H7 (cell line): ENCODE results near the gene PDE4C. TPM values are rescaled to one million over a fixed set of nuclear protein-coding genes. Genes with fewer than 3 reads are reported as not detected.
A peak's percentile ranks its signal among the peaks of the same experiment; 100 is the strongest.
"Not testable (repeated sequence)": the region's sequence is repeated elsewhere in the genome, so short reads cannot be mapped to it uniquely, and the experiment has no call there.

Experiments used
- DNase-seq: peaks from one replicate; pipeline ENCODE4 v3.0.0; 2012
- H3K27me3 ChIP-seq: 2 replicates; pipeline ENCODE4 v1.6.0; 2011; ENCODE audit warnings: mild to moderate bottlenecking, low read length; ENCODE audit not compliant: control insufficient read depth, insufficient read depth
- H3K36me3 ChIP-seq: replicated peaks from 2 replicates; pipeline ENCODE4 v1.5.1; 2011; ENCODE audit warnings: low read length; ENCODE audit not compliant: control insufficient read depth, insufficient read depth
- H3K4me3 ChIP-seq: 2 replicates; pipeline ENCODE4 v1.5.1; 2011; ENCODE audit warnings: low read depth, mild to moderate bottlenecking, control low read depth, low read length, moderate library complexity; ENCODE audit not compliant: insufficient read depth
- total RNA-seq: library from RNA; depleted of rRNA; stranded (reverse); fragments of >200 nt; shearing (Covaris generic); gene quantifications from 2 replicates; pipeline ENCODE4 v1.2.3, GENCODE V29; 2014

The PDE4C gene
- total RNA-seq, 1 experiment from 2014 or later, result 0.52 TPM

DNA sequence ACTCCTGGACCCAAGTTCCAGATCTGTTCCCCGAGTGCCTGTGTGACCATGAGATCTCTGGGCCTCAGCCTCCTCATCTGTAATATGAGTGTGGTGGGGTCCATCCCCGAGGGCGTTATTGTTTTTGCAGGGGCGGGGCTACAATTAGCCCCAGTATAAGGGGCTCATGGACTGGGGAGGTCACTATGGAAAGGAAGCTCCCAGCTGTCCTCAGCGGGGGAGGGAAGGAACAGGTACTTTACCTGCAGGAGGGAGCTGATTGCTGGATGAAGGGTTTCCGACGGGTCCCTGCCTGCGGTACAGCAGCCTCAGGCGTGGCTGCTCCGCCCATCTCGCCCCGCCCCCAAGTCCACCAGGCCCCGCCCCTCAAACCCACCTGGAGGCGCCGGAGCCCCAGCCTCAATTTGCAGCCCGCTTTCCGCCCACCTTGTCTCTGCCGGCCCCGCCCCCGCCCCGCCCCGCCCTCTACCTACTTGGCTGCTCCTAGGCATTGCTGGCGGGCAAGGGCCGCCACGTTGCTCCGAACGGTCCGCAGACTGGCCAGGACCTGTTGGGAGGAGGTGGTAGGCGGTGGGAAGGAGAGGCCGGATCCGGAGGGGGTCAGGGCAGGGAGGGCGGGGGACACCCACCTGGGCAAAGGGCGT lies 5.5 kb downstream of the PDE4C start:
- Histone ChIP-seq H3K36me3 (no peaks in the 10 kb centered on the region), H3K27me3 (peaks cover 11% of the 10 kb centered on the region), H3K4me3 (peak overlapping the region; percentile 14; the same call in 1 of the 2 replicates)
- DNase-seq, result peak; percentile 99

DNA sequence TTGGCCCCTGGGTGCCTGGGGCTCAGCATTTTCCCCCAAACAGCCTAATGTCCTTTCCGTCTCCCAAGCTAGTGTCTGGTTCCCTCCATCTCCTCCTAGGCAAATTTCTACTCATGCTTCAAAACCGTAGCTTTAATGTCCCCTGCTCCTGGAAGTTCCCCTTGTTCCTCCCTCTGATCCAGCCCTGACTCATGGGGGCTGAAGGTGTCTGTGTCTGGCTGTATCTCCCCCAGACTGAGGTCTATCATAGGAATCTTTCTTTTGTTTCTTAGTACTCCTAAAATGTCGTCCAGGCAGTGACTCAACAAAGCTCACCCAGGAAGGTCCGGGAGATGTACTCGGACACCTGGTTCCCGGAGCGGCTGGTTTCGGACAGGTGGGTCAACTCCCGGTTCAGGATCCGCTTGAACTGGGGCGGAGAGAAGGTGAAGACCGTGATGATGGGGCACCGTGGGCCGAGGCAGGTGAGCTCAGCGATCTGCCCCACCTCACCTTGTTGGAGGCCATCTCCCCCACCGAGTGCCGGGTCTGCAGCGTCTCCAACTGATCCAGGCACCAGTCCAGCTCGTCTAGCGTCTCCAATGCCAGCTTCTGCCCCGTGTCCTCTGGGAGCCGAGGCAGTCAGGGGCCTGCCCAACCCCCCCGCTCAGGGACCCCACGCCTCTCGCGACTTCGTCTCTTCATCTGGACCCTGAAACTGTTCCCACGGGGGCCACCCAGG lies 6.2 kb downstream of the PDE4C start:
- peaks cover 5% of the 10 kb centered on the region for H3K27me3 ChIP-seq
- no peak overlapping the region for H3K4me3 ChIP-seq
- no peaks in the 10 kb centered on the region for H3K36me3 ChIP-seq
- no peak for DNase-seq

- no peaks in the 10 kb centered on the region for H3K36me3 ChIP-seq
- DNase-seq, result no peak
- H3K27me3 ChIP-seq, result no peaks in the 10 kb centered on the region; the same call in 1 of the 2 replicates
- H3K4me3 ChIP-seq, result no peak overlapping the region
Observed at GRCh38 chr19:18218600-18218999, 7.6 kb downstream of the PDE4C start.

GRCh38 chr19:18218159-18218558 lies 8.1 kb downstream of the PDE4C start:
- DNase-seq, result no peak
- no peaks in the 10 kb centered on the region; the same call in 1 of the 2 replicates for H3K27me3 ChIP-seq
- H3K36me3 ChIP-seq, result no peaks in the 10 kb centered on the region
- no peak overlapping the region for H3K4me3 ChIP-seq

DNA sequence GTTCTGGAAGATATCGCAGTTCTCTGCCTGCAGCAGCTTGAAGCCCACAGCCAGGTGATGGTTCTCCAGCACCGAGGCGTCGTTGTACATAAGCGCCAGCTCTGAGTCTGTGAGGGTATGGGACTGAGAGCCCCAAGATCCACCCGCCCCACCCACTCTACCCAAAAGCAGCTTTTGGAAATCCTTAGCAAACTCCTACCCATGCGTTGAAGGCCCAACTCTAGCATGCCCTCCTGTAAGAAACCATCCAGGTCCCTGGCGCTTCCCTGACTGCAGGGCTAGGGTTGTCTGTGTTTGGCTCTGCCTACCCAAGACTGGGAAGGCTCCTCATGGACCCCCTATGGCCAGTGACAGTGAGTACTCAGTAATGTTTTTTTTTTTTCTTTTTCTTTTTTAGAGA lies 9.4 kb downstream of the PDE4C start:
- H3K36me3 ChIP-seq, result no peaks in the 10 kb centered on the region
- H3K27me3 ChIP-seq, result no peaks in the 10 kb centered on the region; the same call in 1 of the 2 replicates
- no peak overlapping the region for H3K4me3 ChIP-seq
- no peak for DNase-seq

DNA sequence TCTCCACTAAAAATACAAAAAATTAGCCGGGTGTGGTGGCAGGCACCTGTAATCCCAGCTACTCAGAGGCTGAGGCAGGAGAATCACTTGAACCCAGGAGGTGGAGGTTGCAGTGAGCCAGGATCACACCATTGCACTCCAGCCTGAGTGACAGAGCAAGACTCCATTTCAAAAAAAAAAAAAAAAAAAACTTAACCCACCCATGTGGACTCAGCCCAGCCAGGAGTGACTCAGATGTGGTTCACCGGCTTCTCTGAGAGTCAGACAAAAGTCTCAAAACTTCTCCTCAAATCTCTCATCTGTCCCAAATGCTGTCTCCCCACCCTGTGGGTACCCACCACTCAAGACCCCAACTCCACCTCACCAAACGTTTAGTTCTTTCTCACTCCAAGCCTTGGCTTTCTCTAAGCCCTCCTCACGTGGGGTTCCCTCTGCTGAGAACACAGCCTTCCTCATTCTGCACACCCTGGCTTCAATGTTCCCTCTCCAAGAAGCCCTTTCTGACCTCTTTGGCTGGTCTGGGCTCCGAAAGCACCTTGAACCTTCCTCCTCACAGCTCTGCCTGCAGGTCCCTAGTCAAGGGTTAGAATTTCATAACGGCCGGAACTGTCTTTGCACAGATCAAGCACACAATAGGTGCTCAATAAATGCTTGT lies 11.3 kb downstream of the PDE4C start:
- Histone ChIP-seq H3K27me3 (no peaks in the 10 kb centered on the region), H3K4me3 (no peak overlapping the region), H3K36me3 (no peaks in the 10 kb centered on the region)
- DNase-seq, result no peak

GRCh38 chr19:18211683-18212082 lies 14.6 kb downstream of the PDE4C start:
- H3K4me3 ChIP-seq, result no peak overlapping the region
- DNase-seq, result peak; percentile 27

DNA sequence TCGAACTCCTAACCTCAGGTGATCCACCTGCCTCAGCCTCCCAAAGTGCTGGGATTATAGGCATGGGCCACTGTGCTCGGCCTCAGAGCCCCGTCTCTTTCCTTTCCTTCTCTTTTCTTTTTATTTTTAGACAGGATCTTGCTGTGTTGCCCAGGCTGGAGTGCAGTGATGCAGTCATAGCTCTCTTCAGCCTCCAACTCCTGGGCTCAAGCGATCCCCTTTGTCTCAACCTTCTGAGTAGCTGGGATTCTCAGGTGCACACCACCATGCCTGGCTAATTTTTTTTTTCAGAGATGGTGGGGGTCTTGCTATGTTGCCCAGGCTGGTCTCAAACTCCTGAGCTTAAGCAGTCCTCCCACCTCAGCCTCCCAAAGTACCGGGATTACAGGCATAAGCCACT lies 16.3 kb downstream of the PDE4C start:
- not testable (repeated sequence) for DNase-seq, H3K27me3 ChIP-seq, H3K36me3 ChIP-seq, H3K4me3 ChIP-seq

More at GRCh38 chr19:18211683-18212082, 14.6 kb downstream of the PDE4C start:
- Histone ChIP-seq H3K36me3 (no peaks in the 10 kb centered on the region), H3K27me3 (no peaks in the 10 kb centered on the region)

GRCh38 chr19:18208098-18208951 lies 17.9 kb downstream of the PDE4C start:
- H3K4me3 ChIP-seq, result no peak overlapping the region
- H3K27me3 ChIP-seq, result peaks cover 2% of the 10 kb centered on the region; the same call in 1 of the 2 replicates
- H3K36me3 ChIP-seq, result no peaks in the 10 kb centered on the region
- DNase-seq, result peak; percentile 91

GRCh38 chr19:18206018-18206417 lies 20.2 kb downstream of the PDE4C start:
- Histone ChIP-seq H3K4me3 (peak overlapping the region; percentile 62), H3K27me3 (peaks cover 4% of the 10 kb centered on the region; the same call in 1 of the 2 replicates), H3K36me3 (no peaks in the 10 kb centered on the region)
- DNase-seq, result peak; percentile 44

DNA sequence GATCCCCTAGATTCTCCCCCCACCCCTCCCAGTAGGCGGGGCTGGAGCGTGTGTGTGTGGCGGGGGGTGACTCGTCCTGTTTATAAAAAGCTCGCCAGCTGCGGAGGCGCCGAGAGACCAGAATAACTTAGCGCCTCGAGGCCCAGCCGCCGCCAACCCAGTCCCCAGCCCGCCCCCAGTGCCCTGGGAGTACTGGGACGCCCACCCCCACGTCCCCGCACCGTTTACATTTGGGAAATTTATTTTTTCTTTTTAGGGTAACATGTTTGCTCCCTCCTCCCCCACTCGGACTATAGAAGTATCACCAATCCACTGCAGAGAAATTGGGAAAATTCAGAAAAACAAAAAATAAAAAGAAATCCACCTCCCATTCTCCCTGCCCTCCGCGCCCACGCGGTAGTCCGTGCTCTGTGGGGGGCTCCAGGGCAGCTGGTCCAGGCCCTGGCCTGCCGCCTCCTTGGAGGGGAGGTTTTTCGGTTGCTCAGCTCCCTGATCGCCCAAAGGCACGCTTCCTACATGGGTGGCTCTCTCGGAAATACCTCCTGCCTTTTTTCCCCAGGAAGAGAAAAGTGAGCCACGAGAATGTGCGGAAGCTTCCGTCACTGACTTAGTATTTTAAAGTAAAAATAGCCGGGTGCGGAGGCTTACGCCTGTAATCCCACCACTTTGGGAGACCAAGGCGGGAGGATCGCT lies 20.9 kb downstream of the PDE4C start:
- Histone ChIP-seq H3K4me3 (peak overlapping the region; percentile 62), H3K27me3 (peaks cover 4% of the 10 kb centered on the region; the same call in 1 of the 2 replicates), H3K36me3 (peaks cover 1% of the 10 kb centered on the region)
- DNase-seq, result peak; percentile 81

DNA sequence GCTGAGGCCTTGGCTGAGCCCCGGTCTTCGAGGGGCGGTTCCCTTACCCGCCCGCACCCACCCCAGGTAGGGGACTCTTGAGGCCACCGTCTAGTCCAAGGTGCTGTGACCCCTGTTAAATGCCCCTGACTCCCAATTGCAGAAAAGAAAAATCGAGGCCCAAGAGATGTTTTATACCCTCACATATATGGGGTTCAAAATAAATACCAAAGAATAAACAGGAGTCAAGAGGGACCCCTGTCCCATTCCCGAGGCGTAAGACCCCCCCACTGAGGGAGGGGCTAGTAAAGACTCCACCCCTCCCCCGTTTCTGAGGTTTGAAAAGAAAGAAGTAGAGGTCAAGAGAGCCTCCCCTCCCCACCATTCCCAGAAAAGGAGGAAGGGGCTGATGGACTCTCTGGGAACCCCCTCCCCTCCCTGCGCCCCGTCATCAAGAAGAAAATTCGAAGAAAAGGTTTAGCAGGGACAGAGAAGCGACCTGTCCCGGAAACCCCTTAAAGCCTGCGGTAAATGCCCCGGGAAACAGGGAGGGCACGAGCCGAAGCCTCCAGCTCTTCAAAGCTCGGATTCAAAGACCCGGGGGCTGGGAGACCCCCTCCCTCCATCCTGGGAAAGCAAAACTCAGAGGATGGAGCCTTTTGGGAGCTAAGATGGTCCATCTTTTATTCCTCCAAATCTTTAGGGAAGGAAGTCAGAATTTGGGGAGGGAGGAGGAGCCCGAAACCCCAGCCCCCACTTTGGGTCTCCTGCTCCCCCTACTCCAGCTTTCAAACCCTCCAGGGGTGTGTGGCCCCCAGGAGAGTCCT lies 21.6 kb downstream of the PDE4C start:
- H3K4me3 ChIP-seq, result peak overlapping the region; percentile 62
- H3K36me3 ChIP-seq, result peaks cover 4% of the 10 kb centered on the region
- peak; percentile 88 for DNase-seq
- peaks cover 4% of the 10 kb centered on the region; the same call in 1 of the 2 replicates for H3K27me3 ChIP-seq

GRCh38 chr19:18203863-18204393 lies 22.3 kb downstream of the PDE4C start, which contains the start of gene RAB3A:
Gene RAB3A (minus strand): TSS chr19:18204042. CDS start chr19:18202740, 1,302 bp downstream.
- peaks cover 4% of the 10 kb centered on the region; the same call in 1 of the 2 replicates for H3K27me3 ChIP-seq
- peaks cover 4% of the 10 kb centered on the region for H3K36me3 ChIP-seq
- peak within 1 kb of the TSS; percentile 75 for H3K4me3 ChIP-seq

More at GRCh38 chr19:18203863-18204393, 22.3 kb downstream of the PDE4C start, which contains the start of gene RAB3A:
- peak; percentile 99 for DNase-seq
